Epithelial cell of proximal tubule (primary cell): Measurements from ENCODE around the gene AGGF1. TPM values are rescaled to one million over a fixed set of nuclear protein-coding genes. Genes with fewer than 3 reads are reported as not detected.
A peak's percentile ranks its signal among the peaks of the same experiment; 100 is the strongest.

Source experiments
- DNase-seq: peaks from one replicate; pipeline ENCODE4 v3.0.0-alpha.2; 2011; ENCODE audit warnings: low read depth
- H3K4me3 ChIP-seq: 2 replicates; pipeline ENCODE4 v1.5.1; 2011; ENCODE audit warnings: low read depth, mild to moderate bottlenecking, low read length
- CTCF ChIP-seq: conservative IDR thresholded peaks from 2 replicates; pipeline ENCODE4 v1.5.1; 2012; ENCODE audit warnings: low read depth, mild to moderate bottlenecking, low read length
- total RNA-seq: library from RNA; depleted of rRNA; stranded (reverse); fragments of >200 nt; gene quantifications from 2 replicates; pipeline ENCODE4 v1.2.3, GENCODE V29; 2015

Gene AGGF1
- total RNA-seq, 1 donor from 2014 or later: 14.8 TPM

GRCh38 chr5:77086689-77087483 is 56.7 kb downstream of the AGGF1 start, which contains the start of gene ZBED3:
Gene ZBED3 (minus strand): TSS chr5:77087285. CDS start chr5:77077878, 9,407 bp downstream.
- peak; percentile 30 for TF ChIP-seq CTCF
- DNase-seq: peak; percentile 70

GRCh38 chr5:77087484-77088261 is 57.5 kb downstream of the AGGF1 start:
- no peak for DNase-seq
- no peak for TF ChIP-seq CTCF
- H3K4me3 ChIP-seq: peak overlapping the region; percentile 90

More at GRCh38 chr5:77086689-77087483, 56.7 kb downstream of the AGGF1 start, which contains the start of gene ZBED3:
- peak within 1 kb of the TSS; percentile 90 for H3K4me3 ChIP-seq

- no peak for TF ChIP-seq CTCF
Observed at GRCh38 chr5:77095189-77095588, 65.0 kb downstream of the AGGF1 start.

GRCh38 chr5:77101298-77101697 is 71.1 kb downstream of the AGGF1 start:
- TF ChIP-seq CTCF: no peak
- H3K4me3 ChIP-seq: no peak overlapping the region
- DNase-seq: no peak

More at GRCh38 chr5:77095189-77095588, 65.0 kb downstream of the AGGF1 start:
- DNase-seq: no peak
- no peak overlapping the region for H3K4me3 ChIP-seq

GRCh38 chr5:77102549-77102948 is 72.3 kb downstream of the AGGF1 start:
- no peak overlapping the region for H3K4me3 ChIP-seq
- no peak for DNase-seq
- no peak for TF ChIP-seq CTCF

- no peak for TF ChIP-seq CTCF
- H3K4me3 ChIP-seq: no peak overlapping the region
- no peak for DNase-seq
Observed at GRCh38 chr5:77103457-77103856, 73.3 kb downstream of the AGGF1 start.
